ENCODE measurements around the gene CDH16.

The CDH16 gene

DNA sequence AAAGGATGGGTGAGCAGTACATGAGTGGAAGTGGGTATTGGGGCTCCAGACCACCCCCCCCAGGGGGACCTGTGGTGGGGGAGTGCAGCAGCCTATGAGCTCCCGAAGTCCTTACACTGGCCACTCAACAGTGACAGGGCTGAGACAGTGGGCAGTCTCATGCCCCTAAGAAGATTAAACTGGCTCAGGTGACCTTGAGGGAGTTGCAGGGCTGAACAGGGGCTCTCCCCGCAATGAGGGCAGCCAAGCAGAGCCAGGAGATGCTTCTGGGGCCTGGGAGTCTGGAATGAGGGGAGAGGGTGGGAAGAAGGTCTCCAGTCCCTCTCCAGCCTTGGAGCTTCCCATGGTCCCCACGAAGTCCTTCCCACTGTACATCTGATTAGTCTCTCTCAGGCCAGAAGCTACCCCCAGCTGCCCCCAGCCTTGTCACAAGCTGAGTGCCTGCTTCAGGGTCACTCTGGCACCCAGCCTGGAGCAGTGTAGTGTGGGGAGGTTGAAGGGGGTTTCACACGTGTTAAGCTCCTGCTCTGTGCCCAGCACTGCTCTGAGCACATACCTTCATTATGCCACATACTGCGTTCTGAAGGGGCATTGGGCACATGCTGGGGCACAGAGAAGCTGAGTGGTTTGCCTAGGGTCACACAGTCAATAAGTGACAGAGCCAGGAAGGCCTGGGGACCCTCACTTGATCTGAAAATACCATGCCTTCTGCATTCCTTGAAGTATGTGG, 1.0 kb upstream of the CDH16 start:
- TF ChIP-seq, protein P1, sequence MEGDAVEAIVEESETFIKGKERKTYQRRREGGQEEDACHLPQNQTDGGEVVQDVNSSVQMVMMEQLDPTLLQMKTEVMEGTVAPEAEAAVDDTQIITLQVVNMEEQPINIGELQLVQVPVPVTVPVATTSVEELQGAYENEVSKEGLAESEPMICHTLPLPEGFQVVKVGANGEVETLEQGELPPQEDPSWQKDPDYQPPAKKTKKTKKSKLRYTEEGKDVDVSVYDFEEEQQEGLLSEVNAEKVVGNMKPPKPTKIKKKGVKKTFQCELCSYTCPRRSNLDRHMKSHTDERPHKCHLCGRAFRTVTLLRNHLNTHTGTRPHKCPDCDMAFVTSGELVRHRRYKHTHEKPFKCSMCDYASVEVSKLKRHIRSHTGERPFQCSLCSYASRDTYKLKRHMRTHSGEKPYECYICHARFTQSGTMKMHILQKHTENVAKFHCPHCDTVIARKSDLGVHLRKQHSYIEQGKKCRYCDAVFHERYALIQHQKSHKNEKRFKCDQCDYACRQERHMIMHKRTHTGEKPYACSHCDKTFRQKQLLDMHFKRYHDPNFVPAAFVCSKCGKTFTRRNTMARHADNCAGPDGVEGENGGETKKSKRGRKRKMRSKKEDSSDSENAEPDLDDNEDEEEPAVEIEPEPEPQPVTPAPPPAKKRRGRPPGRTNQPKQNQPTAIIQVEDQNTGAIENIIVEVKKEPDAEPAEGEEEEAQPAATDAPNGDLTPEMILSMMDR (IDR thresholded peaks at IDR 0.05; ENCODE audit: borderline replicate concordance, control extremely low read depth, extremely low read depth, insufficient read depth, missing control alignments): no peak
- no peak for DNase-seq (ENCODE audit: low spot score)
- in situ Hi-C loops (cut with MboI; ENCODE audit: low sequenced_read_pairs, unreplicated experiment): no loop called here

GRCh38 chr16:66918355-66918754, 330 bp downstream of the CDH16 start:
- TF ChIP-seq, protein P1 (IDR thresholded peaks at IDR 0.05; ENCODE audit: borderline replicate concordance, control extremely low read depth, extremely low read depth, insufficient read depth, missing control alignments): no peak
- no peak for DNase-seq (ENCODE audit: low spot score)
- in situ Hi-C loops (cut with MboI; ENCODE audit: low sequenced_read_pairs, unreplicated experiment): no loop called here

DNA sequence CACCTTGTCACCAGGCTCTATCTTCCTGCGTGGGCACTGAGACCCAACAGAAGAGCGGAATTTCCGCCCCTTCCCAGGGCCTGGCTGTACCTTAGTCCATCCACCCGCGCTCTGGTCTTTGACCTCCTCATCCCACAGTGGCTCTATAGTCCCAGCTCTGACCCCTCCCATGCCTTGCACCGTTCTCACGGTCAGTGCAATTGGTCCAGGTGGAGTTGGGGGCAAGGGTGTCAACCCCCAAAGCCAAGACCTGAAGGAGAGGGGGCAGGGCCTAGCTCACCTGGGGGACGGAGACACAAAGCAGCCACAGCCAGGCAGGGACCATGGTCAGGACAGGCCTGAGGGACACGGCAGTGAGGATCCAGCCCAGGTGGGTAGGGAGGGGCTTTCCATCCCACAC, 944 bp downstream of the CDH16 start:
- in situ Hi-C loops (cut with MboI; ENCODE audit: low sequenced_read_pairs, unreplicated experiment): no loop called here
- TF ChIP-seq, protein P1 (IDR thresholded peaks at IDR 0.05; ENCODE audit: borderline replicate concordance, control extremely low read depth, extremely low read depth, insufficient read depth, missing control alignments): no peak
- no peak for DNase-seq (ENCODE audit: low spot score)

DNA sequence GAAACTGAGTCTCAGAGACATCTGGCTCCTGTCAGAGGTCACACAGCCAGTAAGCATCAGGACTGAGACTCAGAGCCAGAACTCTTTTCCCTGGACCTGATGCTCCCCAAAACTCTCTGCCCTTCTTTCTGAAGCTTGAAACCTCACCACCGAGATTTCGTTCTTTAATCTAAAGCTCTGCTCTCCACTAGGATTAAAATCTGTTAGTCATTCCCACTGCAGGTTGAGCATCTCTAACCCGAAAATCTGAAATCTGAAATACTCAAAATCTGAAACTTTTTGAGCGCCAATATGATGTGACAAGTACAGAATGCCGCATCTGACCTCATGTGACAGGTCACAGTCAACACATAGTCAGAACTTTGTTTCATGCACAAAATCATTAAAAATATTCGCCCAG, 2.2 kb downstream of the CDH16 start:
- TF ChIP-seq, protein P1 (IDR thresholded peaks at IDR 0.05; ENCODE audit: borderline replicate concordance, control extremely low read depth, extremely low read depth, insufficient read depth, missing control alignments): no peak
- DNase-seq (ENCODE audit: low spot score): no peak
- in situ Hi-C loops (cut with MboI; ENCODE audit: low sequenced_read_pairs, unreplicated experiment): no loop called here

GRCh38 chr16:66915041-66915440, 3.6 kb downstream of the CDH16 start:
- in situ Hi-C loops (cut with MboI; ENCODE audit: low sequenced_read_pairs, unreplicated experiment): no loop called here
- TF ChIP-seq, protein P1 (IDR thresholded peaks at IDR 0.05; ENCODE audit: borderline replicate concordance, control extremely low read depth, extremely low read depth, insufficient read depth, missing control alignments): no peak
- DNase-seq (ENCODE audit: low spot score): no peak

- in situ Hi-C loops (cut with MboI; ENCODE audit: low sequenced_read_pairs, unreplicated experiment): no loop called here
- DNase-seq (ENCODE audit: low spot score): no peak
- TF ChIP-seq, protein P1 (IDR thresholded peaks at IDR 0.05; ENCODE audit: borderline replicate concordance, control extremely low read depth, extremely low read depth, insufficient read depth, missing control alignments): no peak
Measured at GRCh38 chr16:66914541-66914940, 4.1 kb downstream of the CDH16 start.

Measured in GM13976 (cell line).